Panc1 (cell line): Measurements from ENCODE around the gene SETD5.

ENCODE experiments used
- CTCF ChIP-seq: fragments of 450-650 bp; IDR thresholded peaks from 2 replicates; pipeline ENCODE4 v1.5.1; 2017; ENCODE audit warnings: mild to moderate bottlenecking
- POLR2AphosphoS5 ChIP-seq: IDR thresholded peaks from 2 replicates; pipeline ENCODE4 v1.6.1; 2012; ENCODE audit warnings: mild to moderate bottlenecking, low read depth, low read length, moderate library complexity
- REST ChIP-seq, 2 experiments: IDR thresholded peaks; 2 replicates each; pipeline ENCODE4 v1.6.1; 2011 to 2012; ENCODE audit warnings: low read depth in 2 of 2, control low read depth in 1 of 2, low read length in 1 of 2, mild to moderate bottlenecking in 1 of 2, moderate library complexity in 1 of 2; ENCODE audit not compliant: insufficient read depth in 1 of 2
- SIN3A ChIP-seq: IDR thresholded peaks from 2 replicates; pipeline ENCODE4 v1.6.1; 2012; ENCODE audit warnings: low read depth, mild to moderate bottlenecking, low read length, moderate library complexity, borderline replicate concordance; ENCODE audit not compliant: insufficient read depth
- TCF7L2 ChIP-seq: IDR thresholded peaks from 2 replicates; pipeline ENCODE4 v1.6.1; 2011; ENCODE audit warnings: mild to moderate bottlenecking, low read depth, low read length, inconsistent platforms

- no peak for TF ChIP-seq CTCF
- no peak; the same call in 1 of the 2 replicates for TF ChIP-seq POLR2AphosphoS5
- TF ChIP-seq TCF7L2, result no peak
- no peak for TF ChIP-seq REST (IDR thresholded peaks at IDR 0.05; ENCODE audit: insufficient read depth in 1 of 2, low read depth in 2 of 2, low read length in 1 of 2)
- TF ChIP-seq SIN3A, result no peak
These were observed 10.7 kb upstream of the SETD5 start for GRCh38 chr3:9386501-9387321.
